Stimulated activated naive CD8-positive, alpha-beta T cell treated with anti-CD3 and anti-CD28 coated beads, Interleukin-15, Interleukin-2, amounts not matched to agents 100 ng/mL and 50 ng/mL, for 24 hours (primary cell): ENCODE measurements around the gene CEP68.
"Not testable (repeated sequence)": the region's sequence is repeated elsewhere in the genome, so short reads cannot be mapped to it uniquely, and the experiment has no call there.

ENCODE experiments used
- H3K27ac Mint-ChIP-seq: one replicate; pipeline ENCODE4 v1.8.0; 2021; ENCODE audit warnings: mild to moderate bottlenecking, mixed read lengths
- H3K27me3 Mint-ChIP-seq: one replicate; pipeline ENCODE4 v1.8.0; 2021; ENCODE audit warnings: mixed read lengths
- H3K36me3 Mint-ChIP-seq: one replicate; pipeline ENCODE4 v1.8.0; 2021; ENCODE audit warnings: low read depth, mixed read lengths
- H3K4me1 Mint-ChIP-seq: one replicate; pipeline ENCODE4 v1.8.0; 2021; ENCODE audit warnings: low read depth, mixed read lengths
- H3K4me3 Mint-ChIP-seq: one replicate; pipeline ENCODE4 v1.8.0; 2021; ENCODE audit warnings: mild to moderate bottlenecking, mixed read lengths
- H3K9me3 Mint-ChIP-seq: one replicate; pipeline ENCODE4 v1.8.0; 2021; ENCODE audit warnings: mixed read lengths

The CEP68 gene

DNA sequence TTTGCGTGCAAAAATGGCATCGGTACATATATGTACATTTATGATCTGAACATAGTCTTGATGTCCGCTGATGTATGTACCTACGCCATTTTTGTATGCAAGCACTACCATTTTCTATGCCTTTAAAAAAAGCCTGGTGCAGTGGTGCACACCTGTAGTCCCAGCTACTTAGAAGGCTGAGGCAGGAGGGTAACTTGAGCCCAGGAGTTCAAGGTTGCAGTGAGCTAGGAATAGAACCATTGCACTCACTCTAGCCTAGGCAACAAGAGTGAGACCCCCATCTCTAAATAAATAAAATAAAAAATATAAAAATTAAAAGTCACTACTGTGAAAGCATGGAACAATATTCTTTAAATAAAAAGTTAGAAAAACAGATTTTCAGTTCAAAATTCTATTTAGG is 57.0 kb downstream of the CEP68 start:
- Mint-ChIP-seq H3K27me3 (no peaks in the 10 kb centered on the region), H3K9me3 (no peaks in the 10 kb centered on the region), H3K4me1 (peaks cover 61% of the 10 kb centered on the region), H3K4me3 (no peak overlapping the region), H3K36me3 (peaks cover 18% of the 10 kb centered on the region), H3K27ac (peak overlapping the region; percentile 45)

DNA sequence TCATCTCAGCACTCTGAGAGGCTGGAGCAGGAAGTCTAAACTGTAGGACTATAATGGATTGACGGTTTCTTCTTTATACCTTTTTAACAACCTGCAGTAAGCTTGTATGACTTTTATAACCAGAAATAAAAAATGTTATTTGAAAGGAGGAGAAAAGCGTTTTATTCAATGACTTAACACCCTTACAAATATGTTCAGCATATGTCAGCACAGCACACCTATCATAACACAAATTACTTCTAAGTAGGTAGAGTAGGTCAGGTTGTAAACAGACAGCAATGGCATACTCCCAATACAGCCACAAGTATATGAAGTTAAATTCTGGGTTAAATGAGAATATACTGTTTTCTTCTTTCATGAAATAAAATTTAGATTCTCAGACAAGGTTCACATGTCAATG is 57.6 kb downstream of the CEP68 start:
- Mint-ChIP-seq H3K27me3 (no peaks in the 10 kb centered on the region), H3K4me1 (peaks cover 62% of the 10 kb centered on the region), H3K9me3 (no peaks in the 10 kb centered on the region), H3K4me3 (no peak overlapping the region), H3K36me3 (peaks cover 18% of the 10 kb centered on the region), H3K27ac (no peak overlapping the region)

- Mint-ChIP-seq H3K27me3 (no peaks in the 10 kb centered on the region), H3K9me3 (no peaks in the 10 kb centered on the region), H3K27ac (no peak overlapping the region), H3K4me3 (no peak overlapping the region), H3K4me1 (peaks cover 63% of the 10 kb centered on the region), H3K36me3 (peaks cover 14% of the 10 kb centered on the region)
Observed at GRCh38 chr2:65114921-65115320, 58.7 kb downstream of the CEP68 start.

DNA sequence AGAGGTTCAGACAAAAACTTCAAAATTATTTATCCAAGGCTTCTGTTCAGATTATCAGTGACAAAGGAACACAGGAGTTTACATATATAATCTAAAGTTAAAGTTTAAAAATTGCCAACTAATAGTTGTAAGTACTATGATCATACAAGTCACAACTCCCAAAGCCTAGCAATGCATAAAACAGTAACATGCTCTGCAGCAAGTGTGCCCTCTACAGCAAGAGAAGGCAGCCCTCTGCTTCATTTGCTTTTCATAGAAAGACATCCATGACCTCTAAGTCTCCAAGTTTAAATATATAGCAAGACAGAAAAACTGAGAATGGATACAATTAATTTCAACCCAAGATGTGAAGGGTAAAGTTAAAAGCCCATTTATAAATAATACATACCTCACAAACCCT is 60.4 kb downstream of the CEP68 start:
- no peak overlapping the region for H3K27ac Mint-ChIP-seq
- H3K9me3 Mint-ChIP-seq: no peaks in the 10 kb centered on the region
- H3K4me3 Mint-ChIP-seq: no peak overlapping the region
- no peaks in the 10 kb centered on the region for H3K27me3 Mint-ChIP-seq
- peaks cover 4% of the 10 kb centered on the region for H3K36me3 Mint-ChIP-seq
- H3K4me1 Mint-ChIP-seq: peaks cover 64% of the 10 kb centered on the region

DNA sequence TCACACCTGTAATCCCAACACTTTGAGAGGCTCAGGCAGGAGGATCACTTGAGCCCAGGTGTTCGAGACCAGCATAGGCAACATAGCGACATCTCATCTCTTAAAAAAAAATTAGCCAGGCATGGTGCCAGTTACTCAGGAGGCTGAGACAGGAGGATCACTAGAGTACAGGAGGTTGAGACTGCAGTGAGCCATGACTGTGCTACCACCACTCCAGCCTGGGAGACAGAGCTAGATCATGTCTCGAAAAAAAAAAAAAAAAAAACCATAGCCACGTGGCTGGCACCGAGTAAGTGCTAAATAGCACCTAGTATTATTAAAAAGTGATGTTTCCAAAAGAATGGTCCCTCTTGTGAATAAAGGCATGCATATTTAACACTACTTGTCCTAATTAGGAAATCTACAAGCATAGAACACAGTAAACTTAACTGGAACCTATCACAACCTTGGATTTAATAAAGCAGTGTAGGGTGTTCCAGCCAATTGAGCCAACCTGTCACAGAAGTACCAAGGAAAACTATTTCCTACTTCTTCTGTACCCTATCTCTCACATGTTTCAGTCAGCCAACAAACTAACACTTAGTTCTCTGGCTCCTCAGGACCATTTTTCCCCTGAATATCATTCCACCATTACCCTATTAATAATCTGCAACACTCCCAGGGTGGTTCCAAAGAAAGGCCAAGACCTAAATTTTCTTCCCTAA is 64.9 kb downstream of the CEP68 start:
- Mint-ChIP-seq H3K27ac (no peak overlapping the region), H3K4me1 (peaks cover 73% of the 10 kb centered on the region), H3K36me3 (peaks cover 12% of the 10 kb centered on the region), H3K4me3 (no peak overlapping the region), H3K9me3 (no peaks in the 10 kb centered on the region), H3K27me3 (no peaks in the 10 kb centered on the region)

DNA sequence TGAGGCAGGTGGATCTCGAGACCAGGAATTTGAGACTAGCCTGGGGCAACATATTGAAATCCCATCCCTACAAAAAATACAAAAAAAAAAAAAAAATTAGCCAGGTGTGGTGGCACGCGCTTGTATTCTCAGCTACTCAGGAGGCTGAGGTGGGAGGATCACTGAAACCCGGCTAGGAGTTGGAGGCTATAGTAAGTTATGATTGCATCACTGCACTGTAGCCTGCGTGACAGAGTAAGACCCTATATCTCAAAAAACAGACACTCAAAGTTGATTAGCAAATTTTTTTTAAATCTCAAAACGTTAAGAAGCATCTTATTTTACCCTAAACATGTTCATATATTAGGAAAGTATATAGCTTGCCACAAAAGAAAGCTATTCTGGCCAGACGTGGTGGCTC is 66.1 kb downstream of the CEP68 start:
- peaks cover 73% of the 10 kb centered on the region for H3K4me1 Mint-ChIP-seq
- H3K4me3 Mint-ChIP-seq: no peak overlapping the region
- peaks cover 12% of the 10 kb centered on the region for H3K36me3 Mint-ChIP-seq
- no peak overlapping the region for H3K27ac Mint-ChIP-seq
- no peaks in the 10 kb centered on the region for H3K9me3 Mint-ChIP-seq
- no peaks in the 10 kb centered on the region for H3K27me3 Mint-ChIP-seq

- H3K4me3 Mint-ChIP-seq, H3K9me3 Mint-ChIP-seq, H3K27ac Mint-ChIP-seq, H3K27me3 Mint-ChIP-seq: not testable (repeated sequence)
- Mint-ChIP-seq H3K36me3 (peaks cover 16% of the 10 kb centered on the region), H3K4me1 (peaks cover 73% of the 10 kb centered on the region)
Observed at GRCh38 chr2:65125457-65125856, 69.2 kb downstream of the CEP68 start.

GRCh38 chr2:65128297-65129190 is 72.3 kb downstream of the CEP68 start:
- Mint-ChIP-seq H3K36me3 (peaks cover 11% of the 10 kb centered on the region), H3K27me3 (no peaks in the 10 kb centered on the region), H3K27ac (peak overlapping the region; percentile 99), H3K9me3 (no peaks in the 10 kb centered on the region), H3K4me1 (peaks cover 52% of the 10 kb centered on the region), H3K4me3 (peak overlapping the region; percentile 100)

DNA sequence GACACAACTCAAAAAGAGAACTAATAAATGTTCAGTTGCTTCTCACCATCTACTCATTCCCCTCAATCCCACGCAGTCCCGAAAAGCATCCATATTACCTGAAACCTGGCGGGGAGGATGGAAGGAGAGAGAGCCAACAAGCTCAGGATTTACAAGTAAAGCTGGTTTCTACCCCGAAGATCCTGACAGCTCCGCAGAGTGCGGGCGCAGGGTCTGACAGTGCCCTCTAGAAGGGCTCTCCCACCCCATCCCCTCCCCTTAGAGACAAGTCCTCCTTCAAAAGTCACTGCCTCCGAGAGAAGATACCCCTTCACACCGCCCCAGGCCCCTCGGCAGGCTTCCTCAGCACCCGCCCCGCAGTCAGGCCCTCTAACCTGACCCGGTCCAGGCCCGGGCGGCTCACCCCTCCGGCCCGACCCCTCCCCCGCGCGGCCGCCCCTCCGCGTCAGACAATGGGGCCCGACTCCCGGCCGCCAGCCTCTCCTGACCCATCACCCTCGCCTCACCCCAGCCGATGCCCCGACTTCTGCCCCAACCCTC is 73.1 kb downstream of the CEP68 start:
- Mint-ChIP-seq H3K9me3 (no peaks in the 10 kb centered on the region), H3K27ac (peak overlapping the region; percentile 99), H3K27me3 (no peaks in the 10 kb centered on the region), H3K36me3 (peaks cover 11% of the 10 kb centered on the region), H3K4me1 (peaks cover 51% of the 10 kb centered on the region), H3K4me3 (peak overlapping the region; percentile 100)

DNA sequence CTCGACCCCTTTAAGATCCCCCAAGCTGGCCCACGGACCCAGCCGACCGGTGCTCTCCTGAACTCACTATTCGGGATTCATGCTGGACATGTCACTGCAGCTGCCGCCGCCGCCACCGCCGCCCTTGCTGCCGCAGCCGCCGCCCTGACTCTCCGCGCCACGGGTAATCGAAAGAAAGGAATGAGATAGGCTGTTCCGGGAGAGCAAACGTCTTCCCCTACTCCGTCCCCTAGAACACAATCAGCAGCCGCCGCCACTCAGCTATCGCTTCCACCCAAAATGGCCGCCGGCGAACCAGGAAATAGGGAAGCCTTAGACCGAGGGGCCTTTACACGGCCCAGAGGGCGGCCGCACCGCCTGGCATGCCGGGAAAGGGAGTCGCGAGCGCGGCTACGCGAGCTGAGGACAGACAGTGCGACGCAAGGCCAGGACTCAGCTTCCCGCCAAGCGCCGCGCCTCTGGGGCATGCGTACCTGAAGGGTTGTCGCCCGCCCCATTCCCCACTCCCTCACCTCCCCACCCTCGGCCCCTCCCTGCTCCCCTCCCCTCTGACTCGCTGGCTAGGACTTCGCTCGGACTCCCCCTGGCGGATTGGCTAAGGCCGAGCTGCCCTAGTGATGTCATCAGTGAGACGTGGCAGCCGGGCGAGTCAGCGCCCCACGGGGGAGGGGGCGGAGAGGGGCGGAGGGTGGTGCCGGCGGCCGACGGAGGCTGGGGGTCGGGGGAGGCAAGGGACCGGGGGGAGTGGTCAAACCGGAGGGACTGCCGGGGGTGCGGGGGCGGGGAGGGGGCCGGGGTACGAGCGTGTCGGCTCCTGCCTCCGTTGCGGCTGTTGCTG is 73.8 kb downstream of the CEP68 start, which contains the start of gene RAB1A:
TSS of gene RAB1A (minus strand) at position 281 of the 838 bp plus-strand sequence. CDS start at position 90, 191 bp downstream.
- Mint-ChIP-seq H3K4me1 (peaks cover 44% of the 10 kb centered on the region), H3K27ac (peak within 1 kb of the TSS; percentile 99), H3K9me3 (no peaks in the 10 kb centered on the region)

GRCh38 chr2:65130664-65131175 is 74.5 kb downstream of the CEP68 start:
- H3K36me3 Mint-ChIP-seq: peaks cover 8% of the 10 kb centered on the region

More for the DNA sequence above, 73.8 kb downstream of the CEP68 start, which contains the start of gene RAB1A:
- Mint-ChIP-seq H3K4me3 (peak within 1 kb of the TSS; percentile 100), H3K36me3 (peaks cover 8% of the 10 kb centered on the region), H3K27me3 (no peaks in the 10 kb centered on the region)

DNA sequence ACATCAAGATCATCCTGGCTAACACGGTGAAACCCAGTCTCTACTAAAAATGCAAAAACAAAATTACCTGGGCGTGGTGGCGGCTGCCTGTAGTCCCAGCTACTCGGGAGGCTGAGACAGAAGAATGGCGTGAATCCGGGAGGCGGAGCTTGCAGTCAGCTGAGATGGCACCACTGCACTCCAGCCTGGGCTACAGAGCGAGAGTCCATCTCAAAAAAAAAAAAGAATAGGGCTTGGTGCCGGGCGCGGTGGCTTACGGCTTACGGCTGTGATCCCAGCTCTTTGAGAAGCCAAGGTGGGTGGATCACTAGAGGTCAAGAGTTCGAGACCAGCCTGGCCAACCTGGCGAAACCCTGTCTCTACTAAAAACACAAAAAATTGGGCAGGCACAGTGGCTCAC is 76.7 kb downstream of the CEP68 start:
- not testable (repeated sequence) for H3K9me3 Mint-ChIP-seq, H3K36me3 Mint-ChIP-seq, H3K4me3 Mint-ChIP-seq, H3K27me3 Mint-ChIP-seq, H3K27ac Mint-ChIP-seq
- peaks cover 15% of the 10 kb centered on the region for H3K4me1 Mint-ChIP-seq

More at GRCh38 chr2:65130664-65131175, 74.5 kb downstream of the CEP68 start:
- Mint-ChIP-seq H3K9me3 (no peaks in the 10 kb centered on the region), H3K4me3 (peak overlapping the region; percentile 100), H3K4me1 (peaks cover 37% of the 10 kb centered on the region), H3K27me3 (no peaks in the 10 kb centered on the region), H3K27ac (peak overlapping the region; percentile 90)

DNA sequence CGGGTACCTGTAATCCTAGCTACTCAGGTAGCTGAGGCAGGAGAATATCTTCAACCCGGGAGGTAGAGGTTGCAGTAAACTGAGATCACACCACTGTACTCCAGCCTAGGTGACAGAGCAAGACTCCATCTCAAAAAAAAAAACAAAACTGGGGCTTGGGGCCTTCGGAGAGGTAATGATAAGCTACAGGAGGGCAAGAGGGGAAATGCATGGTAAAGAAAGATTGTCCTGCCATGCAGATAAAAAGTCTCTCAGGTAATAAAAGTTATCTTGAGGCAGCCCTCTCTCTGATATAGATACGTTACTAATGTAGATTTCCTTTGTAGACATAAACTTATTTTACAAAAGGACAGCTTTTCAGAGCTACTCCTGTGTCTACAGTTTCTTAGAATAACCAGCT is 77.4 kb downstream of the CEP68 start:
- peaks cover 8% of the 10 kb centered on the region for H3K4me1 Mint-ChIP-seq
- no peaks in the 10 kb centered on the region for H3K27me3 Mint-ChIP-seq
- no peaks in the 10 kb centered on the region for H3K36me3 Mint-ChIP-seq
- no peak overlapping the region for H3K4me3 Mint-ChIP-seq
- no peaks in the 10 kb centered on the region for H3K9me3 Mint-ChIP-seq
- no peak overlapping the region for H3K27ac Mint-ChIP-seq

- no peaks in the 10 kb centered on the region for H3K36me3 Mint-ChIP-seq
- no peaks in the 10 kb centered on the region for H3K9me3 Mint-ChIP-seq
- H3K4me3 Mint-ChIP-seq: no peak overlapping the region
- no peaks in the 10 kb centered on the region for H3K27me3 Mint-ChIP-seq
- peaks cover 4% of the 10 kb centered on the region for H3K4me1 Mint-ChIP-seq
- H3K27ac Mint-ChIP-seq: no peak overlapping the region
Observed at GRCh38 chr2:65134158-65134557, 77.9 kb downstream of the CEP68 start.
